HG02588 (cell line): ENCODE measurements around the gene SH3D19.

Experiments
- ATAC-seq: cut with Tn5 transposase; IDR thresholded peaks from one replicate; pipeline ENCODE4 v1.9.1; 2021; ENCODE audit warnings: mild to moderate bottlenecking, moderate library complexity; ENCODE audit not compliant: unreplicated experiment

The SH3D19 gene

GRCh38 chr4:151233600-151233999, 91.8 kb downstream of the SH3D19 start:
- ATAC-seq: no peak

GRCh38 chr4:151231915-151232595, 93.3 kb downstream of the SH3D19 start:
- ATAC-seq: no peak

- no peak for ATAC-seq
These were observed 97.0 kb downstream of the SH3D19 start for GRCh38 chr4:151228189-151229119.

- ATAC-seq: no peak
These were observed 97.7 kb downstream of the SH3D19 start for GRCh38 chr4:151227731-151228130.

GRCh38 chr4:151227172-151227571, 98.2 kb downstream of the SH3D19 start:
- no peak for ATAC-seq

GRCh38 chr4:151226004-151226932, 99.1 kb downstream of the SH3D19 start:
- ATAC-seq: no peak

GRCh38 chr4:151223465-151223864, 101.9 kb downstream of the SH3D19 start:
- no peak for ATAC-seq

GRCh38 chr4:151219948-151220347, 105.5 kb downstream of the SH3D19 start:
- no peak for ATAC-seq

- ATAC-seq: no peak
These were observed 106.3 kb downstream of the SH3D19 start for GRCh38 chr4:151219091-151219490.

GRCh38 chr4:151218343-151218742, 107.1 kb downstream of the SH3D19 start:
- ATAC-seq: no peak

GRCh38 chr4:151217326-151217725, 108.1 kb downstream of the SH3D19 start:
- ATAC-seq: no peak

- ATAC-seq: no peak
These were observed 110.1 kb downstream of the SH3D19 start for GRCh38 chr4:151215295-151215694.

GRCh38 chr4:151207868-151208267, 117.5 kb downstream of the SH3D19 start:
- ATAC-seq: no peak

GRCh38 chr4:151207186-151207585, 118.2 kb downstream of the SH3D19 start:
- ATAC-seq: no peak

- no peak for ATAC-seq
These were observed 119.0 kb downstream of the SH3D19 start for GRCh38 chr4:151206241-151207005.

GRCh38 chr4:151205722-151206121, 119.7 kb downstream of the SH3D19 start:
- ATAC-seq: no peak

- ATAC-seq: no peak
These were observed 120.4 kb downstream of the SH3D19 start for GRCh38 chr4:151204925-151205524.

- ATAC-seq: no peak
These were observed 122.5 kb downstream of the SH3D19 start for GRCh38 chr4:151202851-151203455.

- ATAC-seq: no peak
These were observed 123.0 kb downstream of the SH3D19 start for GRCh38 chr4:151202381-151202780.
